ENCODE results near the gene CCNI. TPM values are rescaled to one million over a fixed set of nuclear protein-coding genes. Genes with fewer than 3 reads are reported as not detected.

The CCNI gene
- total RNA-seq, 1 experiment from 2014 or later: 240 TPM

DNA sequence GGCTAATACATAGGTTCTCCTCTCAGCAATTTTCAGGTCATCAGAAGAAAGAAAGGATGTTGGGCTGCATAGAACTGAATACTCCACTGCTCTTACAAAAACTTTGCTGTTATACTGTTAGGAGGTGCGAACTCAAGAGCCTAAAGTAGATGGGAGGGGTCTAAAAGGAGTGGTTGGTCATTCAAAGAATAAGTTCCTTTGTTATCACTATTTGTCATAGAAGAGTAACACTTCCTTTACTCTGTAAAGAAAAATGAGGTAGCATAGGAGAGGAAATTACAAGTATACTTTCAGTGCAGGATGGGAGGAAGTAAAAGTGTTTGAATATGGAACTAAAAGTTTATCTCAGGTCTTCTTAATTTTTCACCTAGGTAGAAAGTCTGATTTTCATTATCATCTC is 61.5 kb downstream of the CCNI start:
- no peak overlapping the region for H3K14ac ChIP-seq (ENCODE audit: insufficient read depth, low read length)
- peaks cover 26 to 45% of the 10 kb centered on the region in 2 experiments for H3K4me1 Mint-ChIP-seq
- H3K79me2 ChIP-seq (ENCODE audit: insufficient read depth, low read length): no peaks in the 10 kb centered on the region
- H3K27me3 Mint-ChIP-seq (ENCODE audit: low read depth): no peaks in the 10 kb centered on the region
- no peaks in the 10 kb centered on the region for H3K9me3 ChIP-seq (ENCODE audit: control insufficient read depth, low read depth, low read length)
- H2BK12ac ChIP-seq (ENCODE audit: insufficient read length, low read depth, low read length): no peak overlapping the region
- H3K23ac ChIP-seq (ENCODE audit: insufficient read length, low read depth, low read length): no peak overlapping the region
- no peak overlapping the region for H3K9ac ChIP-seq (ENCODE audit: extremely low read depth, insufficient read length, low read length)
- no CpG with 5 or more reads among the region's 1 CpG for WGBS (ENCODE audit: extremely low coverage, insufficient read length, low lambda C conversion rate)
- H4K20me1 ChIP-seq (ENCODE audit: control insufficient read depth, insufficient read depth, insufficient read length): no peaks in the 10 kb centered on the region
- no peak overlapping the region for H3K27ac ChIP-seq (ENCODE audit: insufficient read length, low read depth, low read length)
- TF ChIP-seq, protein P1, sequence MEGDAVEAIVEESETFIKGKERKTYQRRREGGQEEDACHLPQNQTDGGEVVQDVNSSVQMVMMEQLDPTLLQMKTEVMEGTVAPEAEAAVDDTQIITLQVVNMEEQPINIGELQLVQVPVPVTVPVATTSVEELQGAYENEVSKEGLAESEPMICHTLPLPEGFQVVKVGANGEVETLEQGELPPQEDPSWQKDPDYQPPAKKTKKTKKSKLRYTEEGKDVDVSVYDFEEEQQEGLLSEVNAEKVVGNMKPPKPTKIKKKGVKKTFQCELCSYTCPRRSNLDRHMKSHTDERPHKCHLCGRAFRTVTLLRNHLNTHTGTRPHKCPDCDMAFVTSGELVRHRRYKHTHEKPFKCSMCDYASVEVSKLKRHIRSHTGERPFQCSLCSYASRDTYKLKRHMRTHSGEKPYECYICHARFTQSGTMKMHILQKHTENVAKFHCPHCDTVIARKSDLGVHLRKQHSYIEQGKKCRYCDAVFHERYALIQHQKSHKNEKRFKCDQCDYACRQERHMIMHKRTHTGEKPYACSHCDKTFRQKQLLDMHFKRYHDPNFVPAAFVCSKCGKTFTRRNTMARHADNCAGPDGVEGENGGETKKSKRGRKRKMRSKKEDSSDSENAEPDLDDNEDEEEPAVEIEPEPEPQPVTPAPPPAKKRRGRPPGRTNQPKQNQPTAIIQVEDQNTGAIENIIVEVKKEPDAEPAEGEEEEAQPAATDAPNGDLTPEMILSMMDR (conservative IDR thresholded peaks at IDR 0.05): no peak
- no peaks in the 10 kb centered on the region for H3K23me2 ChIP-seq (ENCODE audit: insufficient read length, low read depth, low read length, poor library complexity, severe bottlenecking)
- no peak overlapping the region for H2AK5ac ChIP-seq (ENCODE audit: insufficient read length, low read length)
- H3K4me2 ChIP-seq (ENCODE audit: insufficient read depth, insufficient read length, low read length): no peak overlapping the region
- H3K79me1 ChIP-seq (ENCODE audit: insufficient read depth, low read depth, low read length, poor library complexity, severe bottlenecking): no peaks in the 10 kb centered on the region
- H3K9me3 Mint-ChIP-seq: no peaks in the 10 kb centered on the region
- no peak overlapping the region for H2BK120ac ChIP-seq (ENCODE audit: low read depth, low read length, poor library complexity, severe bottlenecking)
- no peak overlapping the region for H4K8ac ChIP-seq (replicated peaks; ENCODE audit: insufficient read length, low read depth, low read length)
- no peak for DNase-seq
- no peaks in the 10 kb centered on the region for H3K27me3 ChIP-seq (ENCODE audit: insufficient read depth, low read length)
- H4K91ac ChIP-seq (ENCODE audit: insufficient read length, low read depth, low read length): no peak overlapping the region
- peaks cover 6 to 28% (median 21%) of the 10 kb centered on the region in 3 experiments; a peak in 5 of 7 replicates for H3K36me3 Mint-ChIP-seq (ENCODE audit: insufficient read depth in 1 of 3, low read depth in 3 of 3)
- no peak overlapping the region for H3K18ac ChIP-seq (ENCODE audit: insufficient read length, low read depth, low read length)
- no peak overlapping the region; a peak in 1 of 7 replicates for H3K27ac Mint-ChIP-seq
- H3K4me3 Mint-ChIP-seq: no peak overlapping the region
- no peak overlapping the region for H3K4ac ChIP-seq (ENCODE audit: low read depth, low read length)
- no peak overlapping the region for H2BK20ac ChIP-seq (ENCODE audit: low read depth, low read length, poor library complexity, severe bottlenecking)
- no peak overlapping the region for H2BK15ac ChIP-seq (ENCODE audit: low read depth, low read length)
- no peak overlapping the region for H4K5ac ChIP-seq (ENCODE audit: insufficient read length, low read depth, low read length)
- H3K56ac ChIP-seq (ENCODE audit: insufficient read length, low read depth, low read length): no peak overlapping the region
- no peak overlapping the region for H2BK5ac ChIP-seq (ENCODE audit: insufficient read length, low read length)
- H3T11ph ChIP-seq (ENCODE audit: low read length): no peak overlapping the region
- H2AFZ ChIP-seq (ENCODE audit: low read length): no peak overlapping the region
- peaks cover 11% of the 10 kb centered on the region; the same call in 1 of the 2 replicates for H3K4me1 ChIP-seq (ENCODE audit: insufficient read depth, low read length)
